HG02623 (cell line): ENCODE data around the gene GRM7.

Source experiments
- ATAC-seq: cut with Tn5 transposase; IDR thresholded peaks from one replicate; pipeline ENCODE4 v1.9.1; 2021; ENCODE audit warnings: moderate library complexity; ENCODE audit not compliant: unreplicated experiment

The GRM7 gene

GRCh38 chr3:7697548-7697947 lies 836.6 kb downstream of the GRM7 start:
- ATAC-seq = no peak

- ATAC-seq = no peak
Measured at GRCh38 chr3:7700539-7700938, 839.6 kb downstream of the GRM7 start.

- no peak for ATAC-seq
Measured at GRCh38 chr3:7700977-7701376, 840.1 kb downstream of the GRM7 start.

- ATAC-seq = no peak
Measured at GRCh38 chr3:7707187-7707586, 846.3 kb downstream of the GRM7 start.

GRCh38 chr3:7709376-7710082 lies 848.6 kb downstream of the GRM7 start:
- no peak for ATAC-seq

GRCh38 chr3:7710284-7710683 lies 849.4 kb downstream of the GRM7 start:
- ATAC-seq = no peak

GRCh38 chr3:7713724-7714123 lies 852.8 kb downstream of the GRM7 start:
- no peak for ATAC-seq

- ATAC-seq = no peak
Measured at GRCh38 chr3:7720649-7721297, 859.9 kb downstream of the GRM7 start.

- ATAC-seq = no peak
Measured at GRCh38 chr3:7721869-7722268, 861.0 kb downstream of the GRM7 start.

GRCh38 chr3:7728566-7729519 lies 867.9 kb downstream of the GRM7 start:
- no peak for ATAC-seq

GRCh38 chr3:7733933-7734332 lies 873.0 kb downstream of the GRM7 start:
- ATAC-seq = no peak

- no peak for ATAC-seq
Measured at GRCh38 chr3:7734456-7734855, 873.5 kb downstream of the GRM7 start.

GRCh38 chr3:7737263-7737662 lies 876.3 kb downstream of the GRM7 start:
- ATAC-seq = no peak

GRCh38 chr3:7739754-7740153 lies 878.8 kb downstream of the GRM7 start:
- no peak for ATAC-seq

- no peak for ATAC-seq
Measured at GRCh38 chr3:7740458-7740857, 879.5 kb downstream of the GRM7 start.

- no peak for ATAC-seq
Measured at GRCh38 chr3:7744850-7745249, 883.9 kb downstream of the GRM7 start.

- no peak for ATAC-seq
Measured at GRCh38 chr3:7745711-7746110, 884.8 kb downstream of the GRM7 start.

GRCh38 chr3:7749931-7750695 lies 889.2 kb downstream of the GRM7 start:
- no peak for ATAC-seq

GRCh38 chr3:7752005-7752404 lies 891.1 kb downstream of the GRM7 start:
- ATAC-seq = no peak

- no peak for ATAC-seq
Measured at GRCh38 chr3:7754653-7755441, 893.9 kb downstream of the GRM7 start.
